ENCODE results near the gene ACSS1. TPM values are rescaled to one million over a fixed set of nuclear protein-coding genes. Genes with fewer than 3 reads are reported as not detected.

Gene ACSS1
- total and polyA plus RNA-seq, 8 donors, result 7.0 to 135 (median 35.8) TPM

DNA sequence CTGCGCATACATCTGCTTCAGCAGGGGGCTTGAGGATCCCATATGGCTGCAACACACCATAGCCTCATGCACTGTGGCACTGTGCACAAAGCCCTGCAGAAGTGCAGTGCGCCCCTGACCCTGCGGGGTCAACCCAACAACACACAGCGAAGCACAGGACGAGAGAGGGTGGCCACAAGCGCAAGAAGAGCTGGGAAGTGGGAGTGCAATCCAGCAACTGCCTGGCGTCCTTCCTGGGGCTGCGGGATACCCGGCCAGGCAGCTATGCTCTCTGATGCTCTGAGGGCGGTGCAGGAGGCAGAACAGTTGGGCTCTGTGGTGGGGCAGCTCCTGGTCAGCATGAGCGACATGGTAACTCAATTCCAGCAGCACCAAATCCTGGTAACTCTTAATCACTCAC, 5.6 kb upstream of the ACSS1 start:
- no peak overlapping the region for H3K27ac ChIP-seq
- H3K36me3 ChIP-seq, result no peaks in the 10 kb centered on the region
- peaks cover 18 to 47% (median 34%) of the 10 kb centered on the region in 4 donors for H3K4me1 ChIP-seq
- TF ChIP-seq POLR2AphosphoS5 (IDR thresholded peaks at IDR 0.05), result no peak
- TF ChIP-seq CTCF (IDR thresholded peaks at IDR 0.05), result no peak
- TF ChIP-seq EP300 (IDR thresholded peaks at IDR 0.05), result no peak
- TF ChIP-seq POLR2A (IDR thresholded peaks at IDR 0.05), result no peak
- H3K27me3 ChIP-seq, result peaks cover 0 to 5% (median 0%) of the 10 kb centered on the region in 3 donors
- no peaks in the 10 kb centered on the region for H3K9me3 ChIP-seq
- DNase-seq, result peak in 1 of 2 donors; percentile 17
- intact Hi-C loops (cut with DNase I; ENCODE audit: low total_unique reads), result no loop called here
- WGBS, 5 donors, result 86 to 95% (median 92%) methylated on average over 9 to 11 of the region's 11 CpGs
- H3K4me3 ChIP-seq, result no peak overlapping the region

GRCh38 chr20:25062841-25063240, 4.9 kb upstream of the ACSS1 start:
- DNase-seq, result no peak
- Histone ChIP-seq H3K4me3 (no peak overlapping the region), H3K9me3 (no peaks in the 10 kb centered on the region), H3K4me1 (peaks cover 22 to 49% (median 37%) of the 10 kb centered on the region in 4 donors), H3K27ac (no peak overlapping the region), H3K36me3 (no peaks in the 10 kb centered on the region), H3K27me3 (peaks cover 0 to 2% (median 0%) of the 10 kb centered on the region in 3 donors)
- TF ChIP-seq POLR2A (IDR thresholded peaks at IDR 0.05) (no peak), EP300 (IDR thresholded peaks at IDR 0.05) (no peak), POLR2AphosphoS5 (IDR thresholded peaks at IDR 0.05) (no peak), CTCF (IDR thresholded peaks at IDR 0.05) (no peak)
- intact Hi-C loops (cut with DNase I; ENCODE audit: low total_unique reads), result no loop called here
- 81 to 88% (median 85%) methylated on average over 7 of the region's 7 CpGs for WGBS, 5 donors

GRCh38 chr20:25061821-25062530, 4.0 kb upstream of the ACSS1 start:
- WGBS, 5 donors, result 82 to 90% (median 88%) methylated on average over 15 of the region's 15 CpGs
- DNase-seq, result peak in 1 of 2 donors; percentile 21
- H3K36me3 ChIP-seq, result no peaks in the 10 kb centered on the region
- H3K27me3 ChIP-seq, result no peaks in the 10 kb centered on the region
- H3K27ac ChIP-seq, result peak overlapping the region in 4 of 5 donors; percentile 3 to 63 (median 32)
- no peak for TF ChIP-seq EP300 (IDR thresholded peaks at IDR 0.05)
- TF ChIP-seq POLR2A (IDR thresholded peaks at IDR 0.05), result no peak
- TF ChIP-seq POLR2AphosphoS5 (IDR thresholded peaks at IDR 0.05), result no peak
- TF ChIP-seq CTCF (IDR thresholded peaks at IDR 0.05), result no peak
- H3K9me3 ChIP-seq, result no peaks in the 10 kb centered on the region
- intact Hi-C loops (cut with DNase I; ENCODE audit: low total_unique reads), result no loop called here
- peaks cover 22 to 50% (median 39%) of the 10 kb centered on the region in 4 donors for H3K4me1 ChIP-seq
- no peak overlapping the region for H3K4me3 ChIP-seq

GRCh38 chr20:25061103-25061799, 3.3 kb upstream of the ACSS1 start:
- intact Hi-C loops (cut with DNase I; ENCODE audit: low total_unique reads), result no loop called here
- DNase-seq, result peak; percentile 68 to 73
- no peaks in the 10 kb centered on the region for H3K36me3 ChIP-seq

More at GRCh38 chr20:25061103-25061799, 3.3 kb upstream of the ACSS1 start:
- Histone ChIP-seq H3K9me3 (no peaks in the 10 kb centered on the region), H3K27me3 (no peaks in the 10 kb centered on the region), H3K4me3 (no peak overlapping the region), H3K27ac (peak overlapping the region in 4 of 5 donors; percentile 3 to 63 (median 44)), H3K4me1 (peaks cover 28 to 56% (median 45%) of the 10 kb centered on the region in 4 donors)
- peak in 2 of 3 donors; percentile 23 to 44 for TF ChIP-seq POLR2AphosphoS5 (IDR thresholded peaks at IDR 0.05)
- no peak for TF ChIP-seq CTCF (IDR thresholded peaks at IDR 0.05)
- WGBS, 5 donors, result 39 to 72% (median 41%) methylated on average over 7 of the region's 7 CpGs

All from stomach (tissue), 9 donors.